IMR-90 (cell line): ENCODE results near the gene OVOL1. TPM values are rescaled to one million over a fixed set of nuclear protein-coding genes. Genes with fewer than 3 reads are reported as not detected.

Experiments used
- ATAC-seq: fragments of 200-7000 bp; cut with Tn5 transposase; 2 replicates; pipeline ENCODE4 v1.9.1; 2020; ENCODE audit warnings: low read depth, mild to moderate bottlenecking, moderate library complexity
- BruUV-seq: library from RNA; stranded (reverse); fragments of 400-500 nt; replicated peaks from 2 replicates; lab custom pipeline; 2021; lab: Mats Ljungman, UMichigan
- CTCF ChIA-PET: fragments of 300-600 bp; formaldehyde crosslinking; extraction: SDS; loops from one replicate; lab custom pipeline; 2021; ENCODE audit warnings: antibody characterized with exemption; lab: Yijun Ruan, JAX
- POLR2A ChIA-PET: fragments of 300-600 bp; sonication (Branson Sonifier 250); formaldehyde crosslinking; loops from one replicate; lab custom pipeline; 2022; ENCODE audit warnings: antibody characterized with exemption; ENCODE audit not compliant: unreplicated experiment; lab: Charles Lee
- DNase-seq: peaks from one replicate; pipeline ENCODE4 v3.0.0; 2013
- H2AFZ ChIP-seq: replicated peaks from 2 replicates; pipeline ENCODE3; 2013; ENCODE audit warnings: low read length, mild to moderate bottlenecking; ENCODE audit not compliant: poor library complexity
- H2AK5ac ChIP-seq: 2 replicates; pipeline ENCODE4 v1.6.1; 2013; ENCODE audit warnings: low read depth, low read length, inconsistent platforms
- H2AK9ac ChIP-seq: replicated peaks from 2 replicates; pipeline ENCODE3; 2013; ENCODE audit warnings: mild to moderate bottlenecking, low read depth, low read length, moderate library complexity; ENCODE audit not compliant: poor library complexity
- H2BK120ac ChIP-seq: 2 replicates; pipeline ENCODE4 v1.6.1; 2013; ENCODE audit warnings: low read depth, low read length, inconsistent platforms
- H2BK15ac ChIP-seq: 3 replicates; pipeline ENCODE4 v1.6.1; 2013; ENCODE audit warnings: low read depth, low read length, inconsistent platforms
- H2BK20ac ChIP-seq: 2 replicates; pipeline ENCODE4 v1.6.1; 2013; ENCODE audit warnings: low read depth, mild to moderate bottlenecking, inconsistent platforms, low read length, moderate library complexity
- H2BK5ac ChIP-seq: 2 replicates; pipeline ENCODE4 v1.6.1; 2013; ENCODE audit warnings: mild to moderate bottlenecking, low read depth, low read length, inconsistent platforms; ENCODE audit not compliant: poor library complexity, severe bottlenecking
- H3K14ac ChIP-seq: replicated peaks from 2 replicates; pipeline ENCODE4 v1.6.1; 2013; ENCODE audit warnings: low read depth, low read length, inconsistent platforms
- H3K18ac ChIP-seq: 2 replicates; pipeline ENCODE4 v1.6.1; 2013; ENCODE audit warnings: low read depth, low read length, control low read depth
- H3K23ac ChIP-seq: 2 replicates; pipeline ENCODE4 v1.6.1; 2013; ENCODE audit warnings: low read depth, low read length, inconsistent platforms
- H3K27ac ChIP-seq: 2 replicates; pipeline ENCODE4 v1.5.1; 2013; ENCODE audit warnings: mild to moderate bottlenecking, control low read depth, low read length; ENCODE audit not compliant: insufficient read depth
- H3K27me3 ChIP-seq: 2 replicates; pipeline ENCODE4 v1.6.1; 2013; ENCODE audit warnings: low read length; ENCODE audit not compliant: control insufficient read depth, insufficient read depth
- H3K36me3 ChIP-seq: 2 replicates; pipeline ENCODE4 v1.6.1; 2013; ENCODE audit warnings: low read length, mixed read lengths; ENCODE audit not compliant: control insufficient read depth, insufficient read depth
- H3K4ac ChIP-seq: 2 replicates; pipeline ENCODE4 v1.6.1; 2013; ENCODE audit warnings: low read depth, low read length, inconsistent platforms
- H3K4me1 ChIP-seq: 2 replicates; pipeline ENCODE4 v1.6.1; 2013; ENCODE audit warnings: low read length, mixed read lengths; ENCODE audit not compliant: control insufficient read depth, insufficient read depth
- H3K4me2 ChIP-seq: 2 replicates; pipeline ENCODE4 v1.6.1; 2013; ENCODE audit warnings: low read depth, mild to moderate bottlenecking, control low read depth, low read length, moderate library complexity
- H3K4me3 ChIP-seq: 2 replicates; pipeline ENCODE4 v1.5.1; 2013; ENCODE audit warnings: low read depth, mild to moderate bottlenecking, control low read depth, low read length, moderate library complexity; ENCODE audit not compliant: insufficient read depth
- H3K56ac ChIP-seq: 2 replicates; pipeline ENCODE4 v1.6.1; 2013; ENCODE audit warnings: low read length, inconsistent platforms; ENCODE audit not compliant: insufficient read depth; ENCODE audit errors: extremely low read depth
- H3K79me1 ChIP-seq, 2 experiments: 2 replicates each; pipeline ENCODE4 v1.6.1; 2013; ENCODE audit warnings: low read length in 2 of 2, inconsistent platforms in 1 of 2, low read depth in 1 of 2
- H3K9ac ChIP-seq: 2 replicates; pipeline ENCODE4 v1.6.1; 2013; ENCODE audit warnings: low read depth, low read length, control low read depth
- H3K9me1 ChIP-seq: 2 replicates; pipeline ENCODE4 v1.6.1; 2013; ENCODE audit warnings: low read length, inconsistent platforms; ENCODE audit not compliant: insufficient read depth
- H3K9me3 ChIP-seq: 2 replicates; pipeline ENCODE4 v1.6.1; 2013; ENCODE audit warnings: low read length; ENCODE audit not compliant: control insufficient read depth, insufficient read depth
- H4K20me1 ChIP-seq: 2 replicates; pipeline ENCODE4 v1.6.1; 2013; ENCODE audit warnings: low read length, inconsistent platforms; ENCODE audit not compliant: insufficient read depth
- H4K5ac ChIP-seq: 2 replicates; pipeline ENCODE4 v1.6.1; 2013; ENCODE audit warnings: mild to moderate bottlenecking, low read depth, low read length, control low read depth
- H4K8ac ChIP-seq, 2 experiments: 2 replicates each; pipeline ENCODE4 v1.6.1; 2013; ENCODE audit warnings: low read depth in 2 of 2, low read length in 2 of 2, control low read depth in 1 of 2, inconsistent platforms in 1 of 2
- H4K91ac ChIP-seq: 2 replicates; pipeline ENCODE4 v1.6.1; 2013; ENCODE audit warnings: low read depth, low read length, inconsistent platforms; ENCODE audit not compliant: insufficient read depth
- CHD1 ChIP-seq: IDR thresholded peaks from 2 replicates; pipeline ENCODE4 v1.6.1; 2012; ENCODE audit warnings: low read depth, low read length, improper control_type of control experiment
- MAFK ChIP-seq: IDR thresholded peaks from 2 replicates; pipeline ENCODE4 v1.6.1; 2012; ENCODE audit warnings: low read depth, low read length, improper control_type of control experiment
- MXI1 ChIP-seq: IDR thresholded peaks from 2 replicates; pipeline ENCODE4 v1.6.1; 2012; ENCODE audit warnings: low read depth, mild to moderate bottlenecking, low read length, moderate library complexity, borderline replicate concordance
- NFE2L2 ChIP-seq: fragments of 150-350 bp; IDR thresholded peaks from 2 replicates; pipeline ENCODE4 v1.6.1; 2016; ENCODE audit warnings: low read depth, mild to moderate bottlenecking, low read length
- RAD21 ChIP-seq: IDR thresholded peaks from 2 replicates; pipeline ENCODE4 v1.6.1; 2012; ENCODE audit warnings: low read length, improper control_type of control experiment
- SMC3 ChIP-seq: fragments of 150-350 bp; IDR thresholded peaks from 2 replicates; pipeline ENCODE4 v1.6.1; 2016; ENCODE audit warnings: low read depth, mild to moderate bottlenecking, antibody characterized with exemption, low read length, moderate library complexity
- WGBS, 2 experiments: methylation state at CpG; one replicate each; pipeline versions ENCODE4 v1.1.5 to v1.1.7; 2013; ENCODE audit warnings: missing lambda C conversion rate in 2 of 2; ENCODE audit not compliant: insufficient read length in 1 of 2; ENCODE audit errors: extremely low coverage in 2 of 2; 5-methylcytosine and 5-hydroxymethylcytosine counted together
- dilution Hi-C: fragments of 300-500 bp; cut with HindIII; formaldehyde crosslinking; loops from one replicate; pipeline ENCODE4 v1.14.3; 2018; ENCODE audit warnings: low sequenced_read_pairs; ENCODE audit not compliant: unreplicated experiment
- in situ Hi-C: fragments of 300-500 bp; cut with MboI; formaldehyde crosslinking; loops from 3 replicates; pipeline ENCODE4 v1.14.3; 2019; ENCODE audit warnings: low sequenced_read_pairs, inconsistent platforms, mixed read lengths
- intact Hi-C: fragments of 100-400 bp; cut with micrococcal nuclease; formaldehyde crosslinking; loops from 2 replicates; pipeline ENCODE4 v1.10.0; 2022
- polyA plus RNA-seq, 3 experiments: library from polyadenylated mRNA; depleted of rRNA; stranded (reverse); fragments of >200 nt; gene quantifications; 2 replicates each; pipeline ENCODE4 v1.2.3, GENCODE V29; 2012; ENCODE audit warnings: low replicate concordance in 1 of 3
- total RNA-seq: library from RNA; depleted of rRNA; stranded (reverse); fragments of >200 nt; gene quantifications from 2 replicates; pipeline ENCODE4 v1.2.3, GENCODE V29; 2012
- TF ChIP-seq, protein P1 (sequence below): fragments of 150-350 bp; IDR thresholded peaks from 2 replicates; pipeline ENCODE4 v1.6.1; 2016; ENCODE audit warnings: low read depth, mild to moderate bottlenecking, low read length, moderate library complexity, borderline replicate concordance
- TF ChIP-seq, protein P2 (sequence below): fragments of 150-350 bp; IDR thresholded peaks from 2 replicates; pipeline ENCODE4 v1.6.1; 2017; ENCODE audit warnings: mild to moderate bottlenecking, antibody characterized with exemption, low read length, low read depth
- TF ChIP-seq, protein P3 (sequence below): conservative IDR thresholded peaks from 2 replicates; pipeline ENCODE4 v1.5.1; 2012; ENCODE audit warnings: mild to moderate bottlenecking, low read depth, low read length, improper control_type of control experiment

OVOL1 gene
- total and polyA plus RNA-seq, 2 of the 4 experiments (the other 2 are of a cell fraction): not detected

DNA sequence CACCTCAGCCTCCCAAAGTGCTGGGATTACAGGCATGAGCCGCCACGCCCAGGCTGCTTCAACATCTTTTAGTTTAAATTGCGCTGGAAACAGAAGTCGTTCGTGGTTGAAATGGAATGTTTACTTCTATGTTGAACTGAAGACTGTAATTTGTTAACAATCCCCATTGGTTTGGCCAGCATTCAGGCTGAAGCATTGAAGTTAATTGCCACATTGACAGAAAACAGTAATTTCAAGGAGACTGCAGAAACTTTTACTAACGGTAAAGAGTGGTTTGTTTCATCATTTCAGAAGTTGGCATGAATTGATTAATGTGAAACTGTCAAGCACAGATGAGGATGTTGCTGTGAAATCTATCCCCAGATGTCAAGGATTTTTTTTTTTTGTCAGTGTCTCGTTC is 20.3 kb upstream of the OVOL1 start:
- H3K4ac ChIP-seq: no peak overlapping the region
- no peak overlapping the region for H3K18ac ChIP-seq
- H2AFZ ChIP-seq: no peak overlapping the region
- dilution Hi-C loops: no loop called here
- no peak overlapping the region for H2AK5ac ChIP-seq
- no peak overlapping the region for H2BK5ac ChIP-seq
- TF ChIP-seq SMC3: no peak
- TF ChIP-seq MXI1: no peak
- TF ChIP-seq, protein P1, sequence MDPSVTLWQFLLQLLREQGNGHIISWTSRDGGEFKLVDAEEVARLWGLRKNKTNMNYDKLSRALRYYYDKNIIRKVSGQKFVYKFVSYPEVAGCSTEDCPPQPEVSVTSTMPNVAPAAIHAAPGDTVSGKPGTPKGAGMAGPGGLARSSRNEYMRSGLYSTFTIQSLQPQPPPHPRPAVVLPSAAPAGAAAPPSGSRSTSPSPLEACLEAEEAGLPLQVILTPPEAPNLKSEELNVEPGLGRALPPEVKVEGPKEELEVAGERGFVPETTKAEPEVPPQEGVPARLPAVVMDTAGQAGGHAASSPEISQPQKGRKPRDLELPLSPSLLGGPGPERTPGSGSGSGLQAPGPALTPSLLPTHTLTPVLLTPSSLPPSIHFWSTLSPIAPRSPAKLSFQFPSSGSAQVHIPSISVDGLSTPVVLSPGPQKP: no peak
- TF ChIP-seq CHD1: no peak
- no peak for TF ChIP-seq NFE2L2
- TF ChIP-seq MAFK: no peak
- TF ChIP-seq RAD21: no peak
- TF ChIP-seq, protein P2, sequence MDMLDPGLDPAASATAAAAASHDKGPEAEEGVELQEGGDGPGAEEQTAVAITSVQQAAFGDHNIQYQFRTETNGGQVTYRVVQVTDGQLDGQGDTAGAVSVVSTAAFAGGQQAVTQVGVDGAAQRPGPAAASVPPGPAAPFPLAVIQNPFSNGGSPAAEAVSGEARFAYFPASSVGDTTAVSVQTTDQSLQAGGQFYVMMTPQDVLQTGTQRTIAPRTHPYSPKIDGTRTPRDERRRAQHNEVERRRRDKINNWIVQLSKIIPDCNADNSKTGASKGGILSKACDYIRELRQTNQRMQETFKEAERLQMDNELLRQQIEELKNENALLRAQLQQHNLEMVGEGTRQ: no peak
- TF ChIP-seq, protein P3, sequence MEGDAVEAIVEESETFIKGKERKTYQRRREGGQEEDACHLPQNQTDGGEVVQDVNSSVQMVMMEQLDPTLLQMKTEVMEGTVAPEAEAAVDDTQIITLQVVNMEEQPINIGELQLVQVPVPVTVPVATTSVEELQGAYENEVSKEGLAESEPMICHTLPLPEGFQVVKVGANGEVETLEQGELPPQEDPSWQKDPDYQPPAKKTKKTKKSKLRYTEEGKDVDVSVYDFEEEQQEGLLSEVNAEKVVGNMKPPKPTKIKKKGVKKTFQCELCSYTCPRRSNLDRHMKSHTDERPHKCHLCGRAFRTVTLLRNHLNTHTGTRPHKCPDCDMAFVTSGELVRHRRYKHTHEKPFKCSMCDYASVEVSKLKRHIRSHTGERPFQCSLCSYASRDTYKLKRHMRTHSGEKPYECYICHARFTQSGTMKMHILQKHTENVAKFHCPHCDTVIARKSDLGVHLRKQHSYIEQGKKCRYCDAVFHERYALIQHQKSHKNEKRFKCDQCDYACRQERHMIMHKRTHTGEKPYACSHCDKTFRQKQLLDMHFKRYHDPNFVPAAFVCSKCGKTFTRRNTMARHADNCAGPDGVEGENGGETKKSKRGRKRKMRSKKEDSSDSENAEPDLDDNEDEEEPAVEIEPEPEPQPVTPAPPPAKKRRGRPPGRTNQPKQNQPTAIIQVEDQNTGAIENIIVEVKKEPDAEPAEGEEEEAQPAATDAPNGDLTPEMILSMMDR: no peak
- no peak overlapping the region for H4K5ac ChIP-seq
- DNase-seq: peak; percentile 6
- no peak overlapping the region for H2BK20ac ChIP-seq
- H2AK9ac ChIP-seq: no peak overlapping the region
- H3K23ac ChIP-seq: no peak overlapping the region
- ATAC-seq: 0 out of 2 replicates have a peak, but pooled peaks have one; percentile 11
- H2BK15ac ChIP-seq: no peak overlapping the region
- no peaks in the 10 kb centered on the region for H3K36me3 ChIP-seq
- H3K4me1 ChIP-seq: no peaks in the 10 kb centered on the region
- no peaks in the 10 kb centered on the region for H3K9me1 ChIP-seq
- ChIA-PET POLR2A (interaction anchor here (0.9 kb wide), 1 partner anchor 10 kb away, joined by 10 read pairs; no protein-coding TSS in a partner anchor), CTCF (interaction anchor here (0.6 kb wide), 1 partner anchor 13 kb away, joined by 3 read pairs; no protein-coding TSS in a partner anchor)
- H4K91ac ChIP-seq: no peak overlapping the region
- no peak overlapping the region for H3K27ac ChIP-seq
- WGBS, 2 experiments: no CpG with 5 or more reads among the region's 7 CpGs
- no peak overlapping the region for H3K14ac ChIP-seq
- no peak overlapping the region for H3K56ac ChIP-seq
- no peaks in the 10 kb centered on the region for H3K27me3 ChIP-seq
- no peak overlapping the region for H3K4me3 ChIP-seq
- H4K20me1 ChIP-seq: no peaks in the 10 kb centered on the region
- in situ Hi-C loops: no loop called here
- no peak overlapping the region for H3K4me2 ChIP-seq
- BruUV-seq: no TSS peak
- H3K79me1 ChIP-seq: no peaks in the 10 kb centered on the region; a peak in 2 of 4 replicates
- no peaks in the 10 kb centered on the region for H3K9me3 ChIP-seq
- intact Hi-C loops: loop anchor here (5.0 to 10.0 kb wide), 2 partner anchors 51 to 72 kb away; no protein-coding TSS in a partner anchor
- H2BK120ac ChIP-seq: no peak overlapping the region
- no peak overlapping the region for H4K8ac ChIP-seq
- H3K9ac ChIP-seq: no peak overlapping the region
